Ovary (tissue), 3 donors: ENCODE results near the gene FKBP4.

ENCODE experiments used
- CTCF ChIP-seq, 3 donors: fragments of 450-650 bp in 2 of 3; fragments of 200-600 bp in 1 of 3; IDR thresholded peaks; one replicate each; pipeline versions ENCODE4 v1.5.1 to v1.8.0; 2016 to 2022; ENCODE audit warnings: antibody characterized with exemption in 3 of 3, mild to moderate bottlenecking in 1 of 3
- POLR2A ChIP-seq: fragments of 450-650 bp; IDR thresholded peaks from one replicate; pipeline ENCODE4 v1.6.1; 2017; ENCODE audit warnings: antibody characterized with exemption, mild to moderate bottlenecking, moderate library complexity
- donor health status: DM: no; HTN: no; CAD: no.

GRCh38 chr12:2779281-2779680 lies 15.5 kb upstream of the FKBP4 start:
- TF ChIP-seq CTCF (IDR thresholded peaks at IDR 0.05): no peak
- no peak for TF ChIP-seq POLR2A
